Measurements from ENCODE around the gene EGF.

GRCh38 chr4:109914322-109914721 lies 1.6 kb downstream of the EGF start:
- TF ChIP-seq CTCF (IDR thresholded peaks at IDR 0.05) (no peak), POLR2AphosphoS5 (IDR thresholded peaks at IDR 0.05) (no peak), POLR2A (IDR thresholded peaks at IDR 0.05) (no peak)
